ENCODE data around the gene CYP2A13.
"Not testable (repeated sequence)": the region's sequence is repeated elsewhere in the genome, so short reads cannot be mapped to it uniquely, and the experiment has no call there.

CYP2A13 gene

GRCh38 chr19:41088151-41088550, at the start of gene CYP2A13:
Gene CYP2A13 (plus strand): TSS chr19:41088451. CDS start chr19:41088472, 21 bp downstream.
- no peak for DNase-seq

GRCh38 chr19:41039806-41040205, 48.4 kb upstream of the CYP2A13 start:
- DNase-seq: no peak

- DNase-seq: not testable (repeated sequence)
Observed at GRCh38 chr19:41045095-41045494, 43.2 kb upstream of the CYP2A13 start.

GRCh38 chr19:41050426-41050825, 37.8 kb upstream of the CYP2A13 start:
- no peak for DNase-seq

GRCh38 chr19:41052162-41052561, 36.1 kb upstream of the CYP2A13 start:
- DNase-seq: not testable (repeated sequence)

- not testable (repeated sequence) for DNase-seq
Observed at GRCh38 chr19:41053331-41053730, 34.9 kb upstream of the CYP2A13 start.

- DNase-seq: no peak
Observed at GRCh38 chr19:41064974-41065569, 23.2 kb upstream of the CYP2A13 start.

GRCh38 chr19:41076286-41076685, 12.0 kb upstream of the CYP2A13 start:
- DNase-seq: no peak

GRCh38 chr19:41083516-41083915, 4.7 kb upstream of the CYP2A13 start:
- no peak for DNase-seq

- no peak for DNase-seq
Observed at GRCh38 chr19:41085748-41086415, 2.4 kb upstream of the CYP2A13 start.

- DNase-seq: no peak
Observed at GRCh38 chr19:41089959-41090358, 1.7 kb downstream of the CYP2A13 start.

GRCh38 chr19:41095703-41096102, 7.5 kb downstream of the CYP2A13 start:
- DNase-seq: no peak

GRCh38 chr19:41096353-41096752, 8.1 kb downstream of the CYP2A13 start:
- no peak for DNase-seq

GRCh38 chr19:41097302-41097701, 9.1 kb downstream of the CYP2A13 start:
- no peak for DNase-seq

GRCh38 chr19:41098762-41099161, 10.5 kb downstream of the CYP2A13 start:
- no peak for DNase-seq

GRCh38 chr19:41102210-41102609, 14.0 kb downstream of the CYP2A13 start:
- DNase-seq: not testable (repeated sequence)

- no peak for DNase-seq
Observed at GRCh38 chr19:41106177-41106576, 17.9 kb downstream of the CYP2A13 start.

- DNase-seq: no peak
Observed at GRCh38 chr19:41111296-41111695, 23.0 kb downstream of the CYP2A13 start.

- DNase-seq: no peak
Observed at GRCh38 chr19:41111750-41112295, 23.6 kb downstream of the CYP2A13 start.

- no peak for DNase-seq
Observed at GRCh38 chr19:41112728-41113290, 24.6 kb downstream of the CYP2A13 start.

GRCh38 chr19:41114132-41114531, 25.9 kb downstream of the CYP2A13 start, which contains the start of gene CYP2F1:
Gene CYP2F1 (plus strand): TSS chr19:41114432. CDS start chr19:41116189, 1,757 bp downstream.
- no peak for DNase-seq

GRCh38 chr19:41116261-41116660, 28.0 kb downstream of the CYP2A13 start:
- no peak for DNase-seq

- DNase-seq: not testable (repeated sequence)
Observed at GRCh38 chr19:41120929-41121911, 33.0 kb downstream of the CYP2A13 start.

Measured in NCI-H1105 (cell line).